HEK293 (cell line): ENCODE data around the gene LPIN2.

ENCODE experiments used
- CTCF ChIA-PET: fragments of 350-600 bp; formaldehyde crosslinking; extraction: SDS; loops from one replicate; lab custom pipeline; 2021; ENCODE audit warnings: antibody characterized with exemption; lab: Yijun Ruan, JAX
- POLR2A ChIA-PET: fragments of 300-600 bp; formaldehyde crosslinking; extraction: SDS; loops from one replicate; lab custom pipeline; 2020; ENCODE audit warnings: antibody characterized with exemption, inconsistent platforms; lab: Yijun Ruan, JAX
- H3K27ac ChIP-seq: fragments of 200-500 bp; sonication (Bioruptor generic); 2 replicates; pipeline ENCODE4 v1.5.1; 2014; ENCODE audit warnings: low read depth, low read length, control low read depth, inconsistent platforms; ENCODE audit errors: extremely low read depth
- H3K36me3 ChIP-seq, 2 experiments: fragments of 200-500 bp in 1 of 2; sonication (Bioruptor generic) in 1 of 2; 1 replicate in 1 of 2; 2 replicates in 1 of 2; pipeline ENCODE4 v1.5.1; 2014 to 2017; ENCODE audit warnings: inconsistent platforms in 2 of 2, low read length in 2 of 2; ENCODE audit not compliant: control insufficient read depth in 2 of 2, insufficient read depth in 1 of 2
- H3K4me1 ChIP-seq: fragments of 200-500 bp; sonication (Bioruptor generic); 2 replicates; pipeline ENCODE4 v1.5.1; 2014; ENCODE audit warnings: mild to moderate bottlenecking, low read length, inconsistent platforms; ENCODE audit not compliant: control insufficient read depth, insufficient read depth
- H3K4me3 ChIP-seq: 2 replicates; pipeline ENCODE4 v1.5.1; 2011; ENCODE audit warnings: low read depth, mild to moderate bottlenecking, control low read depth, low read length, moderate library complexity
- H3K9me3 ChIP-seq: fragments of 200-500 bp; sonication (Bioruptor generic); 2 replicates; pipeline ENCODE4 v1.5.1; 2014; ENCODE audit warnings: low read depth, low read length, inconsistent platforms; ENCODE audit not compliant: control insufficient read depth, insufficient read depth
- BCL11A ChIP-seq: fragments of 450-650 bp; formaldehyde crosslinking; IDR thresholded peaks from 2 replicates; pipeline ENCODE4 v1.5.1; 2016; ENCODE audit warnings: low read depth, missing biosample characterization, missing genetic modification characterization
- BCL11B ChIP-seq: fragments of 450-650 bp; formaldehyde crosslinking; IDR thresholded peaks from 2 replicates; pipeline ENCODE4 v1.5.1; 2016; ENCODE audit warnings: low read depth, missing biosample characterization, missing genetic modification characterization
- HOXA7 ChIP-seq: sonication (generic); formaldehyde crosslinking; IDR thresholded peaks from 2 replicates; pipeline ENCODE4 v1.8.1; 2022; ENCODE audit warnings: missing genetic modification reagents, borderline replicate concordance
- KLF10 ChIP-seq: fragments of 450-650 bp; IDR thresholded peaks from 2 replicates; pipeline ENCODE4 v1.5.1; 2018; ENCODE audit warnings: missing biosample characterization, mild to moderate bottlenecking, missing genetic modification characterization
- ZFP41 ChIP-seq: fragments of 450-650 bp; formaldehyde crosslinking; IDR thresholded peaks from 2 replicates; pipeline ENCODE4 v1.5.1; 2016; ENCODE audit warnings: missing biosample characterization, missing genetic modification characterization, borderline replicate concordance
- ZIC2 ChIP-seq: fragments of 450-650 bp; formaldehyde crosslinking; IDR thresholded peaks from 2 replicates; pipeline ENCODE4 v1.5.1; 2016; ENCODE audit warnings: missing biosample characterization, missing genetic modification characterization
- ZNF148 ChIP-seq: fragments of 450-650 bp; formaldehyde crosslinking; IDR thresholded peaks from 2 replicates; pipeline ENCODE4 v1.5.0; 2017; ENCODE audit warnings: missing biosample characterization, missing genetic modification characterization, borderline replicate concordance
- ZNF211 ChIP-seq: fragments of 450-650 bp; formaldehyde crosslinking; IDR thresholded peaks from 2 replicates; pipeline ENCODE4 v1.5.1; 2016; ENCODE audit warnings: low read depth, missing biosample characterization, missing genetic modification characterization
- ZNF302 ChIP-seq: fragments of 450-650 bp; formaldehyde crosslinking; IDR thresholded peaks from 2 replicates; pipeline ENCODE4 v1.5.1; 2016; ENCODE audit warnings: missing biosample characterization, missing genetic modification characterization, low read depth
- ZNF350 ChIP-seq: fragments of 450-650 bp; formaldehyde crosslinking; IDR thresholded peaks from 2 replicates; pipeline ENCODE4 v1.5.0; 2017; ENCODE audit warnings: missing biosample characterization, mild to moderate bottlenecking, missing genetic modification characterization
- ZNF362 ChIP-seq: fragments of 450-650 bp; formaldehyde crosslinking; IDR thresholded peaks from 2 replicates; pipeline ENCODE4 v1.5.1; 2016; ENCODE audit warnings: missing biosample characterization, missing genetic modification characterization
- ZNF48 ChIP-seq: fragments of 450-650 bp; formaldehyde crosslinking; IDR thresholded peaks from 2 replicates; pipeline ENCODE4 v1.5.1; 2016; ENCODE audit warnings: missing biosample characterization, missing genetic modification characterization
- ZNF488 ChIP-seq: fragments of 450-650 bp; formaldehyde crosslinking; IDR thresholded peaks from 2 replicates; pipeline ENCODE4 v1.5.1; 2016; ENCODE audit warnings: missing biosample characterization, missing genetic modification characterization
- ZNF561 ChIP-seq: fragments of 450-650 bp; IDR thresholded peaks from 2 replicates; pipeline ENCODE4 v1.5.1; 2018; ENCODE audit warnings: missing biosample characterization, missing genetic modification characterization, borderline replicate concordance
- ZNF639 ChIP-seq: fragments of 450-650 bp; formaldehyde crosslinking; IDR thresholded peaks from 2 replicates; pipeline ENCODE4 v1.5.1; 2016; ENCODE audit warnings: missing biosample characterization, missing genetic modification characterization
- ZNF654 ChIP-seq: fragments of 450-650 bp; formaldehyde crosslinking; IDR thresholded peaks from 2 replicates; pipeline ENCODE4 v1.5.1; 2016; ENCODE audit warnings: low read depth, missing biosample characterization, missing genetic modification characterization
- ZNF704 ChIP-seq: fragments of 450-650 bp; formaldehyde crosslinking; IDR thresholded peaks from 2 replicates; pipeline ENCODE4 v1.5.1; 2016; ENCODE audit warnings: missing biosample characterization, missing genetic modification characterization
- ZNF792 ChIP-seq: fragments of 450-650 bp; formaldehyde crosslinking; IDR thresholded peaks from 2 replicates; pipeline ENCODE4 v1.5.1; 2016; ENCODE audit warnings: missing biosample characterization, missing genetic modification characterization

Gene LPIN2

GRCh38 chr18:3013024-3013804 lies at the start of gene LPIN2 (continued):
- TF ChIP-seq ZIC2 (tag by site-specific recombination): no peak
- TF ChIP-seq ZNF704 (tag by site-specific recombination): no peak
- no peak for TF ChIP-seq ZNF488 (tag by site-specific recombination)
- no peak for TF ChIP-seq ZNF148
- TF ChIP-seq ZNF362: peak; percentile 81
- no peak for TF ChIP-seq ZNF350
- 0 out of 2 replicates have a peak, but pooled peaks have one; percentile 19 for TF ChIP-seq KLF10 (tag by site-specific recombination)
- no peak for TF ChIP-seq ZNF792 (tag by site-specific recombination)
- no peak for TF ChIP-seq ZFP41
- TF ChIP-seq ZNF639 (tag by site-specific recombination): no peak
- no peak for TF ChIP-seq ZNF211
- TF ChIP-seq BCL11A (tag by site-specific recombination): no peak
- no peak for TF ChIP-seq ZNF302 (tag by site-specific recombination)
- TF ChIP-seq, all 188 proteins: peak for 10

GRCh38 chr18:3061581-3062312 lies 48.8 kb upstream of the LPIN2 start:
- Histone ChIP-seq H3K36me3 (no peaks in the 10 kb centered on the region), H3K27ac (no peak overlapping the region), H3K4me3 (no peak overlapping the region), H3K9me3 (no peaks in the 10 kb centered on the region), H3K4me1 (no peaks in the 10 kb centered on the region)
- ChIA-PET POLR2A (interaction anchor here (0.6 kb wide), 1 partner anchor 57 kb away, joined by 4 read pairs; no protein-coding TSS in a partner anchor), CTCF (interaction anchor here (0.8 to 3.5 kb wide), 23 partner anchors 14 to 184 kb away, joined by 3 to 53 read pairs (median 5); no protein-coding TSS in a partner anchor)
- TF ChIP-seq ZNF561 (tag by site-specific recombination) (no peak), ZNF654 (no peak), BCL11B (tag by site-specific recombination) (no peak), ZNF48 (tag by site-specific recombination) (no peak), HOXA7 (CRISPR knock-in tag) (no peak)
